ENCODE data around the gene GRAMD2A.

The GRAMD2A gene

GRCh38 chr15:72117486-72118016 lies 80.0 kb downstream of the GRAMD2A start:
- Histone ChIP-seq H4K20me1 (ENCODE audit: insufficient read depth, low read length) (no peaks in the 10 kb centered on the region), H3F3A (ENCODE audit: insufficient read depth, low read length) (no peaks in the 10 kb centered on the region), H3K4me1 (ENCODE audit: insufficient read depth, low read length, severe bottlenecking) (peaks cover 53% of the 10 kb centered on the region), H3K4me2 (ENCODE audit: low read length) (peak overlapping the region; percentile 93), H3K9me2 (ENCODE audit: low read depth, low read length) (no peaks in the 10 kb centered on the region), H3K27me3 (ENCODE audit: insufficient read depth, low read length) (no peaks in the 10 kb centered on the region), H3K9ac (ENCODE audit: low read length) (peak overlapping the region; percentile 73), H3K4me3 (ENCODE audit: low read depth, low read length, poor library complexity, severe bottlenecking) (peak overlapping the region; percentile 87), H3K36me3 (ENCODE audit: insufficient read depth, low read length) (no peaks in the 10 kb centered on the region), H3K9me3 (ENCODE audit: low read length) (no peaks in the 10 kb centered on the region), H2AFZ (ENCODE audit: low read length) (no peak overlapping the region), H3K79me2 (ENCODE audit: insufficient read depth, low read length) (peaks cover 37% of the 10 kb centered on the region), H3K27ac (ENCODE audit: low read depth, low read length, poor library complexity, severe bottlenecking) (peak overlapping the region; percentile 59)
- TF ChIP-seq EZH2 (IDR thresholded peaks at IDR 0.05; ENCODE audit: borderline replicate concordance, low read length) (no peak), CTCF (IDR thresholded peaks at IDR 0.05; ENCODE audit: low read length) (no peak)

- Histone ChIP-seq H3K27ac (ENCODE audit: low read depth, low read length, poor library complexity, severe bottlenecking) (peak overlapping the region; percentile 59), H3K79me2 (ENCODE audit: insufficient read depth, low read length) (peaks cover 43% of the 10 kb centered on the region), H2AFZ (ENCODE audit: low read length) (no peak overlapping the region), H3K9me2 (ENCODE audit: low read depth, low read length) (no peaks in the 10 kb centered on the region), H3K9ac (ENCODE audit: low read length) (peak overlapping the region; percentile 73), H3F3A (ENCODE audit: insufficient read depth, low read length) (no peaks in the 10 kb centered on the region), H3K4me3 (ENCODE audit: low read depth, low read length, poor library complexity, severe bottlenecking) (peak overlapping the region; percentile 87), H4K20me1 (ENCODE audit: insufficient read depth, low read length) (no peaks in the 10 kb centered on the region), H3K27me3 (ENCODE audit: insufficient read depth, low read length) (no peaks in the 10 kb centered on the region), H3K4me2 (ENCODE audit: low read length) (peak overlapping the region; percentile 93), H3K9me3 (ENCODE audit: low read length) (no peaks in the 10 kb centered on the region), H3K36me3 (ENCODE audit: insufficient read depth, low read length) (no peaks in the 10 kb centered on the region), H3K4me1 (ENCODE audit: insufficient read depth, low read length, severe bottlenecking) (peaks cover 53% of the 10 kb centered on the region)
- TF ChIP-seq EZH2 (IDR thresholded peaks at IDR 0.05; ENCODE audit: borderline replicate concordance, low read length) (no peak), CTCF (IDR thresholded peaks at IDR 0.05; ENCODE audit: low read length) (no peak)
These were observed 80.7 kb downstream of the GRAMD2A start for GRCh38 chr15:72116731-72117485.

GRCh38 chr15:72113347-72114031 lies 84.1 kb downstream of the GRAMD2A start:
- H4K20me1 ChIP-seq (ENCODE audit: insufficient read depth, low read length) = no peaks in the 10 kb centered on the region
- no peaks in the 10 kb centered on the region for H3K9me2 ChIP-seq (ENCODE audit: low read depth, low read length)
- H3K27ac ChIP-seq (ENCODE audit: low read depth, low read length, poor library complexity, severe bottlenecking) = no peak overlapping the region
- H3K79me2 ChIP-seq (ENCODE audit: insufficient read depth, low read length) = peaks cover 63% of the 10 kb centered on the region
- H3K4me3 ChIP-seq (ENCODE audit: low read depth, low read length, poor library complexity, severe bottlenecking) = no peak overlapping the region
- H3K9ac ChIP-seq (ENCODE audit: low read length) = no peak overlapping the region
- H3K4me1 ChIP-seq (ENCODE audit: insufficient read depth, low read length, severe bottlenecking) = peaks cover 41% of the 10 kb centered on the region
- H3K4me2 ChIP-seq (ENCODE audit: low read length) = peak overlapping the region; percentile 7; the same call in 1 of the 2 replicates
- no peaks in the 10 kb centered on the region for H3K9me3 ChIP-seq (ENCODE audit: low read length)
- no peaks in the 10 kb centered on the region for H3K36me3 ChIP-seq (ENCODE audit: insufficient read depth, low read length)
- TF ChIP-seq EZH2 (IDR thresholded peaks at IDR 0.05; ENCODE audit: borderline replicate concordance, low read length) (no peak), CTCF (IDR thresholded peaks at IDR 0.05; ENCODE audit: low read length) (no peak)
- no peaks in the 10 kb centered on the region for H3K27me3 ChIP-seq (ENCODE audit: insufficient read depth, low read length)
- H2AFZ ChIP-seq (ENCODE audit: low read length) = no peak overlapping the region
- H3F3A ChIP-seq (ENCODE audit: insufficient read depth, low read length) = no peaks in the 10 kb centered on the region
